Activated gamma-delta T cell treated with anti-CD3 and anti-CD28 coated beads, Interleukin-2, amount 50 U/mL, for 16 hours (primary cell): Measurements from ENCODE around the gene SEMA4D.

Experiments
- DNase-seq: peaks from one replicate; pipeline ENCODE4 v3.0.0-alpha.2; 2020; ENCODE audit warnings: low read depth

The SEMA4D gene

GRCh38 chr9:89497978-89498851 lies at the start of gene SEMA4D:
Gene SEMA4D (minus strand): TSS chr9:89498113. CDS start chr9:89405456, 92,657 bp downstream.
- DNase-seq: no peak

- DNase-seq: no peak
Observed at GRCh38 chr9:89547000-89547399, 49.1 kb upstream of the SEMA4D start.

- DNase-seq: no peak
Observed at GRCh38 chr9:89544279-89544661, 46.4 kb upstream of the SEMA4D start.

- DNase-seq: no peak
Observed at GRCh38 chr9:89543621-89544278, 45.8 kb upstream of the SEMA4D start.

GRCh38 chr9:89543111-89543510 lies 45.2 kb upstream of the SEMA4D start:
- no peak for DNase-seq

GRCh38 chr9:89542401-89543021 lies 44.6 kb upstream of the SEMA4D start:
- no peak for DNase-seq

- DNase-seq: no peak
Observed at GRCh38 chr9:89541798-89542197, 43.9 kb upstream of the SEMA4D start.

GRCh38 chr9:89539374-89539773 lies 41.5 kb upstream of the SEMA4D start:
- DNase-seq: no peak

- DNase-seq: no peak
Observed at GRCh38 chr9:89538871-89539270, 41.0 kb upstream of the SEMA4D start.

GRCh38 chr9:89537166-89537565 lies 39.3 kb upstream of the SEMA4D start:
- DNase-seq: no peak

GRCh38 chr9:89536600-89536999 lies 38.7 kb upstream of the SEMA4D start:
- DNase-seq: no peak

- no peak for DNase-seq
Observed at GRCh38 chr9:89536145-89536574, 38.2 kb upstream of the SEMA4D start.

GRCh38 chr9:89535461-89535860 lies 37.5 kb upstream of the SEMA4D start:
- DNase-seq: no peak

GRCh38 chr9:89534515-89535287 lies 36.8 kb upstream of the SEMA4D start:
- DNase-seq: no peak

GRCh38 chr9:89533411-89534095 lies 35.6 kb upstream of the SEMA4D start:
- DNase-seq: no peak

GRCh38 chr9:89532944-89533343 lies 35.0 kb upstream of the SEMA4D start:
- no peak for DNase-seq

- no peak for DNase-seq
Observed at GRCh38 chr9:89532478-89532877, 34.6 kb upstream of the SEMA4D start.

- no peak for DNase-seq
Observed at GRCh38 chr9:89531766-89532165, 33.9 kb upstream of the SEMA4D start.

- DNase-seq: no peak
Observed at GRCh38 chr9:89530726-89531125, 32.8 kb upstream of the SEMA4D start.

- no peak for DNase-seq
Observed at GRCh38 chr9:89529243-89530035, 31.5 kb upstream of the SEMA4D start.

GRCh38 chr9:89528540-89528939 lies 30.6 kb upstream of the SEMA4D start:
- DNase-seq: no peak
